H9 (cell line): ENCODE results near the gene ADO. TPM values are rescaled to one million over a fixed set of nuclear protein-coding genes. Genes with fewer than 3 reads are reported as not detected.

Source experiments
- DNase-seq: peaks from one replicate; pipeline ENCODE4 v3.0.0-alpha.2; 2017
- H2AFZ ChIP-seq: one replicate; pipeline ENCODE4 v1.6.1; 2013; ENCODE audit warnings: mild to moderate bottlenecking, low read length, control low read depth, moderate library complexity
- H2AK5ac ChIP-seq: 2 replicates; pipeline ENCODE4 v1.6.1; 2013; ENCODE audit warnings: low read length, control low read depth, mixed read lengths; ENCODE audit not compliant: insufficient read length
- H2BK120ac ChIP-seq: one replicate; pipeline ENCODE4 v1.6.1; 2013; ENCODE audit warnings: low read depth, mild to moderate bottlenecking, low read length, control low read depth, inconsistent platforms; ENCODE audit not compliant: poor library complexity, severe bottlenecking
- H2BK12ac ChIP-seq: 2 replicates; pipeline ENCODE4 v1.6.1; 2013; ENCODE audit warnings: low read length, control low read depth, mixed read lengths, low read depth; ENCODE audit not compliant: insufficient read length
- H2BK15ac ChIP-seq: 2 replicates; pipeline ENCODE4 v1.6.1; 2013; ENCODE audit warnings: low read depth, low read length, control low read depth
- H2BK20ac ChIP-seq: one replicate; pipeline ENCODE4 v1.6.1; 2013; ENCODE audit warnings: low read depth, mild to moderate bottlenecking, low read length, control low read depth, inconsistent platforms; ENCODE audit not compliant: poor library complexity, severe bottlenecking
- H2BK5ac ChIP-seq: 2 replicates; pipeline ENCODE4 v1.6.1; 2013; ENCODE audit warnings: low read length, control low read depth, mixed read lengths; ENCODE audit not compliant: insufficient read length
- H3K14ac ChIP-seq: 2 replicates; pipeline ENCODE4 v1.6.1; 2013; ENCODE audit warnings: low read length, control low read depth; ENCODE audit not compliant: insufficient read depth
- H3K18ac ChIP-seq: 2 replicates; pipeline ENCODE4 v1.6.1; 2013; ENCODE audit warnings: low read depth, mild to moderate bottlenecking, mixed read lengths, low read length, control low read depth; ENCODE audit not compliant: insufficient read length
- H3K23ac ChIP-seq: 2 replicates; pipeline ENCODE4 v1.6.1; 2013; ENCODE audit warnings: low read length, control low read depth, mixed read lengths, low read depth; ENCODE audit not compliant: insufficient read length
- H3K23me2 ChIP-seq: 2 replicates; pipeline ENCODE4 v1.6.1; 2013; ENCODE audit warnings: low read depth, mild to moderate bottlenecking, mixed read lengths, low read length, control low read depth; ENCODE audit not compliant: insufficient read length, poor library complexity, severe bottlenecking
- H3K27ac ChIP-seq: 2 replicates; pipeline ENCODE4 v1.5.1; 2013; ENCODE audit warnings: low read length, control low read depth, mixed read lengths, low read depth; ENCODE audit not compliant: insufficient read length
- H3K27me3 ChIP-seq: 2 replicates; pipeline ENCODE4 v1.6.1; 2013; ENCODE audit warnings: low read length, control low read depth, inconsistent platforms; ENCODE audit not compliant: insufficient read depth
- H3K4ac ChIP-seq: 2 replicates; pipeline ENCODE4 v1.6.1; 2013; ENCODE audit warnings: low read depth, mild to moderate bottlenecking, control low read depth, inconsistent platforms, low read length, moderate library complexity
- H3K4me1 ChIP-seq: 2 replicates; pipeline ENCODE4 v1.6.1; 2013; ENCODE audit warnings: low read length, control low read depth, inconsistent platforms; ENCODE audit not compliant: insufficient read depth
- H3K4me2 ChIP-seq: 2 replicates; pipeline ENCODE4 v1.6.1; 2013; ENCODE audit warnings: low read length, control low read depth, mixed read lengths; ENCODE audit not compliant: insufficient read length, insufficient read depth
- H3K56ac ChIP-seq: 2 replicates; pipeline ENCODE4 v1.6.1; 2013; ENCODE audit warnings: low read depth, mild to moderate bottlenecking, mixed read lengths, low read length, control low read depth; ENCODE audit not compliant: insufficient read length
- H3K79me1 ChIP-seq: 2 replicates; pipeline ENCODE4 v1.6.1; 2013; ENCODE audit warnings: low read depth, mild to moderate bottlenecking, moderate library complexity, low read length, control low read depth, inconsistent platforms; ENCODE audit not compliant: insufficient read depth, poor library complexity, severe bottlenecking
- H3K79me2 ChIP-seq: 2 replicates; pipeline ENCODE4 v1.6.1; 2013; ENCODE audit warnings: low read length, control low read depth, inconsistent platforms; ENCODE audit not compliant: insufficient read depth
- H3K9ac ChIP-seq: 2 replicates; pipeline ENCODE4 v1.6.1; 2013; ENCODE audit warnings: low read length, control low read depth, mixed read lengths; ENCODE audit not compliant: insufficient read length; ENCODE audit errors: extremely low read depth
- H3K9me3 ChIP-seq: one replicate; pipeline ENCODE4 v1.6.1; 2013; ENCODE audit warnings: low read depth, low read length, inconsistent platforms; ENCODE audit not compliant: control insufficient read depth
- H3T11ph ChIP-seq: one replicate; pipeline ENCODE4 v1.6.1; 2013; ENCODE audit warnings: mild to moderate bottlenecking, low read length, control low read depth, inconsistent platforms
- H4K20me1 ChIP-seq: one replicate; pipeline ENCODE4 v1.6.1; 2013; ENCODE audit not compliant: control insufficient read depth, insufficient read length, insufficient read depth
- H4K5ac ChIP-seq: 2 replicates; pipeline ENCODE4 v1.6.1; 2013; ENCODE audit warnings: low read depth, mild to moderate bottlenecking, mixed read lengths, low read length, control low read depth; ENCODE audit not compliant: insufficient read length
- H4K8ac ChIP-seq: replicated peaks from 2 replicates; pipeline ENCODE4 v1.6.1; 2013; ENCODE audit warnings: low read length, control low read depth, mixed read lengths, low read depth; ENCODE audit not compliant: insufficient read length
- H4K91ac ChIP-seq: 2 replicates; pipeline ENCODE4 v1.6.1; 2013; ENCODE audit warnings: low read depth, mild to moderate bottlenecking, moderate library complexity, mixed read lengths, low read length, control low read depth; ENCODE audit not compliant: insufficient read length
- H3K27ac Mint-ChIP-seq, 3 experiments: 2 replicates in 2 of 3; 3 replicates in 1 of 3; pipeline ENCODE4 v1.8.0; 2020 to 2021; ENCODE audit warnings: mixed read lengths in 3 of 3, mild to moderate bottlenecking in 1 of 3, moderate library complexity in 1 of 3
- H3K27me3 Mint-ChIP-seq: 2 replicates; pipeline ENCODE4 v1.8.0; 2021; ENCODE audit warnings: low read depth, mild to moderate bottlenecking, moderate library complexity, mixed read lengths
- H3K36me3 Mint-ChIP-seq, 3 experiments: 2 replicates in 2 of 3; 3 replicates in 1 of 3; pipeline ENCODE4 v1.8.0; 2020 to 2021; ENCODE audit warnings: low read depth in 3 of 3, mixed read lengths in 3 of 3; ENCODE audit not compliant: insufficient read depth in 1 of 3
- H3K4me1 Mint-ChIP-seq, 2 experiments: 2 replicates each; pipeline ENCODE4 v1.8.0; 2020; ENCODE audit warnings: mixed read lengths in 2 of 2
- H3K4me3 Mint-ChIP-seq, 2 experiments: 2 replicates in 1 of 2; 3 replicates in 1 of 2; pipeline ENCODE4 v1.8.0; 2020 to 2021; ENCODE audit warnings: mild to moderate bottlenecking in 2 of 2, mixed read lengths in 2 of 2, moderate library complexity in 1 of 2
- H3K9me3 Mint-ChIP-seq, 2 experiments: 2 replicates in 1 of 2; 3 replicates in 1 of 2; pipeline ENCODE4 v1.8.0; 2020; ENCODE audit warnings: mild to moderate bottlenecking in 2 of 2, mixed read lengths in 2 of 2, moderate library complexity in 1 of 2
- CTCF ChIP-seq: fragments of 200-600 bp; sonication (generic); conservative IDR thresholded peaks from 3 replicates; pipeline ENCODE4 v1.8.0; 2021; ENCODE audit warnings: antibody characterized with exemption, mild to moderate bottlenecking
- WGBS: extraction: QIAGEN DNeasy Blood & Tissue Kit; methylation state at CpG from one replicate; pipeline ENCODE4 v1.1.7; 2013; ENCODE audit warnings: missing lambda C conversion rate, low lambda C conversion rate, mixed read lengths; ENCODE audit not compliant: insufficient read length; ENCODE audit errors: extremely low coverage; 5-methylcytosine and 5-hydroxymethylcytosine counted together
- total RNA-seq: library from RNA; stranded (reverse); gene quantifications from 2 replicates; pipeline ENCODE4 v1.2.1, GENCODE V29; 2021

Gene ADO
- total RNA-seq, 1 experiment from 2014 or later = 31.6 TPM

GRCh38 chr10:62792261-62792660, 12.3 kb upstream of the ADO start:
- H3K36me3 Mint-ChIP-seq = no peaks in the 10 kb centered on the region
- Histone ChIP-seq H4K91ac (no peak overlapping the region), H3K4me1 (no peaks in the 10 kb centered on the region; the same call in 1 of the 2 replicates), H2BK15ac (no peak overlapping the region), H3T11ph (no peak overlapping the region), H3K79me2 (no peaks in the 10 kb centered on the region), H3K23ac (no peak overlapping the region), H4K5ac (no peak overlapping the region), H3K23me2 (no peaks in the 10 kb centered on the region), H3K9ac (no peak overlapping the region), H3K4me2 (no peak overlapping the region), H3K56ac (no peak overlapping the region), H3K18ac (no peak overlapping the region), H3K27ac (no peak overlapping the region), H2BK5ac (no peak overlapping the region), H2AFZ (no peak overlapping the region), H3K79me1 (no peaks in the 10 kb centered on the region), H2BK12ac (no peak overlapping the region), H2AK5ac (no peak overlapping the region), H3K9me3 (no peaks in the 10 kb centered on the region), H4K20me1 (no peaks in the 10 kb centered on the region), H3K14ac (no peak overlapping the region), H4K8ac (no peak overlapping the region), H3K4ac (no peak overlapping the region), H3K27me3 (no peaks in the 10 kb centered on the region), H2BK20ac (no peak overlapping the region), H2BK120ac (no peak overlapping the region)
- H3K27ac Mint-ChIP-seq = no peak overlapping the region
- TF ChIP-seq CTCF = no peak
- H3K4me1 Mint-ChIP-seq = peaks cover 4 to 7% of the 10 kb centered on the region in 2 experiments; a peak in 2 of 4 replicates
- no peak overlapping the region for H3K4me3 Mint-ChIP-seq
- peaks cover under 1% of the 10 kb centered on the region for H3K27me3 Mint-ChIP-seq
- WGBS = no CpG with 5 or more reads among the region's 5 CpGs
- H3K9me3 Mint-ChIP-seq = peaks cover 3 to 5% of the 10 kb centered on the region in 2 experiments; a peak in 3 of 5 replicates
- DNase-seq = no peak
